HL-60 (cell line): ENCODE results near the gene HEY2.
"Not testable (repeated sequence)": the region's sequence is repeated elsewhere in the genome, so short reads cannot be mapped to it uniquely, and the experiment has no call there.

Experiments used
- DNase-seq, 2 experiments: peaks; one replicate each; pipeline ENCODE4 v3.0.0-alpha.2; 2010 to 2020; ENCODE audit warnings: low read depth in 1 of 2, low spot score in 1 of 2
- H3K27ac ChIP-seq: fragments of 250-450 bp; sonication (Bioruptor Pico); replicated peaks from 2 replicates; pipeline ENCODE4 v1.5.1; 2020; ENCODE audit warnings: mild to moderate bottlenecking, moderate library complexity
- H3K27me3 ChIP-seq: fragments of 250-450 bp; sonication (Bioruptor Pico); 2 replicates; pipeline ENCODE4 v1.5.1; 2021; ENCODE audit warnings: mild to moderate bottlenecking, moderate library complexity; ENCODE audit not compliant: insufficient read depth, poor library complexity, severe bottlenecking
- H3K4me3 ChIP-seq: replicated peaks from 2 replicates; pipeline ENCODE4 v1.5.1; 2011; ENCODE audit warnings: mild to moderate bottlenecking, control low read depth, low read length; ENCODE audit not compliant: insufficient read depth
- GABPA ChIP-seq: IDR thresholded peaks from 2 replicates; pipeline ENCODE4 v1.6.1; 2012; ENCODE audit warnings: low read depth
- POLR2AphosphoS5 ChIP-seq: IDR thresholded peaks from 2 replicates; pipeline ENCODE4 v1.6.1; 2012; ENCODE audit warnings: low read depth
- REST ChIP-seq: IDR thresholded peaks from 2 replicates; pipeline ENCODE4 v1.6.1; 2012; ENCODE audit warnings: low read depth; ENCODE audit not compliant: insufficient replicate concordance
- SPI1 ChIP-seq: IDR thresholded peaks from 2 replicates; pipeline ENCODE4 v1.6.1; 2012; ENCODE audit warnings: low read depth, mild to moderate bottlenecking, borderline replicate concordance
- TF ChIP-seq, protein P1 (sequence below): IDR thresholded peaks from one replicate; pipeline ENCODE4 v1.5.1; 2011; ENCODE audit warnings: low read length, control low read depth, inconsistent platforms; ENCODE audit not compliant: insufficient read depth

The HEY2 gene

DNA sequence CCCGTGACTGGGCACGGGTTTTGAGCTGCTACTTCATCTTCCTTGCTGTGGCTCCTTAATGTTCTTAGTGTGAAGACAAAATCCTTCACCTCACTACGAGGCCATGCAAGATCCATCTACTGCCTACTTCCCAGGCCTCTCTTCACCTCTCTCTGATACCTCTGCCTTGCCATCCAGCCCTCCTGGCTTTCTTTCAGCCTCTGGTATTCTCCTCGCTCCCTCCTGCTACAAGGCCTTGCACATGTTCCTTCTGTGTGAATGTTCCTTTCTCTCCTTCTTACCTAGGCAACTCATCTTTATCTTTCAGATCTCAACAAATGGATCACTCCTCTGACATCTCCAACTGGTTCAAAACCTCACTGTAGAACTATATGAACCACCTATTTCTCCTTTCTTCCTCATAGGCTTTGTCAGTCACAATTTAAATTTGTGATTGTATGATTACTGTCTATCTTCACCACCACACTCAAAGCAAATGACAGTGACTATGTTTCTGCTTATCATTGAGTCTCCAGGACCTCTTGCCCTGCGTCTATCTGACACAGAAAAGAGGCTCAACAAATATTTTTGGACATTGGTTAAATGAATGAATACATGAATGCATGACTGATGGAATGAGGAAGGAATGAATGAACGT, 19.8 kb downstream of the HEY2 start:
- DNase-seq, result no peak
- peaks cover 13% of the 10 kb centered on the region for H3K27me3 ChIP-seq

GRCh38 chr6:125773387-125774341, 24.2 kb downstream of the HEY2 start:
- H3K27ac ChIP-seq, result no peak overlapping the region
- peaks cover 9% of the 10 kb centered on the region for H3K27me3 ChIP-seq
- TF ChIP-seq SPI1 (no peak), POLR2AphosphoS5 (no peak), GABPA (no peak), REST (no peak)
- TF ChIP-seq, protein P1, sequence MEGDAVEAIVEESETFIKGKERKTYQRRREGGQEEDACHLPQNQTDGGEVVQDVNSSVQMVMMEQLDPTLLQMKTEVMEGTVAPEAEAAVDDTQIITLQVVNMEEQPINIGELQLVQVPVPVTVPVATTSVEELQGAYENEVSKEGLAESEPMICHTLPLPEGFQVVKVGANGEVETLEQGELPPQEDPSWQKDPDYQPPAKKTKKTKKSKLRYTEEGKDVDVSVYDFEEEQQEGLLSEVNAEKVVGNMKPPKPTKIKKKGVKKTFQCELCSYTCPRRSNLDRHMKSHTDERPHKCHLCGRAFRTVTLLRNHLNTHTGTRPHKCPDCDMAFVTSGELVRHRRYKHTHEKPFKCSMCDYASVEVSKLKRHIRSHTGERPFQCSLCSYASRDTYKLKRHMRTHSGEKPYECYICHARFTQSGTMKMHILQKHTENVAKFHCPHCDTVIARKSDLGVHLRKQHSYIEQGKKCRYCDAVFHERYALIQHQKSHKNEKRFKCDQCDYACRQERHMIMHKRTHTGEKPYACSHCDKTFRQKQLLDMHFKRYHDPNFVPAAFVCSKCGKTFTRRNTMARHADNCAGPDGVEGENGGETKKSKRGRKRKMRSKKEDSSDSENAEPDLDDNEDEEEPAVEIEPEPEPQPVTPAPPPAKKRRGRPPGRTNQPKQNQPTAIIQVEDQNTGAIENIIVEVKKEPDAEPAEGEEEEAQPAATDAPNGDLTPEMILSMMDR, result no peak
- no peak for DNase-seq
- no peak overlapping the region for H3K4me3 ChIP-seq

More for the DNA sequence above, 19.8 kb downstream of the HEY2 start:
- Histone ChIP-seq H3K27ac (no peak overlapping the region), H3K4me3 (no peak overlapping the region)
- TF ChIP-seq POLR2AphosphoS5, result no peak
- TF ChIP-seq, protein P1, result no peak
- no peak for TF ChIP-seq GABPA
- TF ChIP-seq SPI1, result no peak
- TF ChIP-seq REST, result no peak

DNA sequence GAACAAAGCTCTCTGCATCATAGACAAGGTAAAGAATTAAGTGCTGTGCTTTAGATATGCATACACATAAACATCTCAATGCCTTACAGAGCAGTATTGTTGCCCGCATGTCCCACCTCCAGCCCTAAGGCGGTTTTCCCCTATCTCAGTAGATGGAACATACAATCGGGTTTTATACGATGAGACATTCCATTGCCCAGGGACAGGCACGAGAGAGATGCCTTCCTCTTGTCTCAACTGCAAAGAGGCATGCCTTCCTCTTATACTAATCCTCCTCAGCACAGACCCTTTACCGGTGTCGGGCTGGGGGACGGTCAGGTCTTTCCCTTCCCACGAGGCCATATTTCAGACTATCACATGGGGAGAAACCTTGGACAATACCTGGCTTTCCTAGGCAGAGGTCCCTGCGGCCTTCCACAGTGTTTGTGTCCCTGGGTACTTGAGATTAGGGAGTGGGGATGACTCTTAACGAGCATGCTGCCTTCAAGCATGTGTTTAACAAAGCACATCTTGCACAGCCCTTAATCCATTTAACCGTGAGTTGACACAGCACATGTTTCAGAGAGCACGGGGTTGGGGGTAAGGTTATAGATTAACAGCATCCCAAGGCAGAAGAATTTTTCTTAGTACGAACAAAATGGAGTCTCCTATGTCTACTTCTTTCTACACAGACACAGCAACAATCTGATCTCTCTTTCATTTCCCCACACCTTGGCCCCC, 26.8 kb downstream of the HEY2 start:
- H3K4me3 ChIP-seq, H3K27ac ChIP-seq, H3K27me3 ChIP-seq, DNase-seq: not testable (repeated sequence)
